ENCODE measurements around the gene POLR3E. TPM values are rescaled to one million over a fixed set of nuclear protein-coding genes. Genes with fewer than 3 reads are reported as not detected.

Gene POLR3E
- total RNA-seq, 1 experiment from 2014 or later: 69.8 TPM

DNA sequence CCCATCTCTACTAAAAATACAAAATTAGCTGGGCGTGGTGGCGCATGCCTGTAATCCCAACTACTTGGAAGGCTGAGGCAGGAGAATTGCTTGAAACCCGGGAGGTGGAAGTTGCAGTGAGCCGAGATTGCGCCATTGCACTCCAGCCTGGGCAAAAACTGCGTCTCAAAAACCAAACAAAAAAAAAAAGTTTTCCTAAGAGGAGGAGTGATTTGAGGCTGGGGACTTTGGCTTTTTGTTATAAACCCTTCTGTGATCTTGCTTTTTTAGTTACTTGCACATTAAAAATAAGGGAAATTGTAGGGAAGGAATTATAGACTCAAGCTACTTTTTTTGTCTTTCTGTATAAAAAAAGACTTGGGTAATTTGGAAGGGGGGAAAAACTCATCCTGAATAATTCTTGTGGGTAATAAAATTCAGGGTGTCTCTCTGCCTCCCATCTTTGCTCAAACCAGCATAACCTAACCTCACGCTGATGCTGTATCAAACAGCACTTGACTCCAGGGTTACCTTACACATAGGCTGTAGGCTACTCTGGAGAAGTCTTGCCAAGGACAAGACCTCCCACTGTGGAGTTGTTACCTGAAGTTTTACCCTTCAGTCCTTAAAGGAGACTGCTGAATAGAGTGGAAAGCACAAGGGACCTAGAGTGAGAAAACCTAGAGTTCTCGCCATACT is 78.9 kb downstream of the POLR3E start:
- no peak overlapping the region for H3K4me3 ChIP-seq (ENCODE audit: low read depth, low read length, poor library complexity, severe bottlenecking)
- no peaks in the 10 kb centered on the region for H3K27me3 ChIP-seq (replicated peaks; ENCODE audit: insufficient read depth, low read depth, low read length, poor library complexity)
- no peak overlapping the region for H3K27ac ChIP-seq (ENCODE audit: low read depth, low read length, poor library complexity, severe bottlenecking)
- DNase-seq (ENCODE audit: low spot score): no peak
- H3K36me3 ChIP-seq (ENCODE audit: insufficient read depth, low read length, poor library complexity, severe bottlenecking): no peaks in the 10 kb centered on the region
- no peaks in the 10 kb centered on the region for H3K9me3 ChIP-seq (ENCODE audit: low read depth, low read length, poor library complexity, severe bottlenecking)
- no peak for TF ChIP-seq EZH2 (IDR thresholded peaks at IDR 0.05; ENCODE audit: borderline replicate concordance, low read depth, low read length, poor library complexity, severe bottlenecking)
- TF ChIP-seq, protein P1, sequence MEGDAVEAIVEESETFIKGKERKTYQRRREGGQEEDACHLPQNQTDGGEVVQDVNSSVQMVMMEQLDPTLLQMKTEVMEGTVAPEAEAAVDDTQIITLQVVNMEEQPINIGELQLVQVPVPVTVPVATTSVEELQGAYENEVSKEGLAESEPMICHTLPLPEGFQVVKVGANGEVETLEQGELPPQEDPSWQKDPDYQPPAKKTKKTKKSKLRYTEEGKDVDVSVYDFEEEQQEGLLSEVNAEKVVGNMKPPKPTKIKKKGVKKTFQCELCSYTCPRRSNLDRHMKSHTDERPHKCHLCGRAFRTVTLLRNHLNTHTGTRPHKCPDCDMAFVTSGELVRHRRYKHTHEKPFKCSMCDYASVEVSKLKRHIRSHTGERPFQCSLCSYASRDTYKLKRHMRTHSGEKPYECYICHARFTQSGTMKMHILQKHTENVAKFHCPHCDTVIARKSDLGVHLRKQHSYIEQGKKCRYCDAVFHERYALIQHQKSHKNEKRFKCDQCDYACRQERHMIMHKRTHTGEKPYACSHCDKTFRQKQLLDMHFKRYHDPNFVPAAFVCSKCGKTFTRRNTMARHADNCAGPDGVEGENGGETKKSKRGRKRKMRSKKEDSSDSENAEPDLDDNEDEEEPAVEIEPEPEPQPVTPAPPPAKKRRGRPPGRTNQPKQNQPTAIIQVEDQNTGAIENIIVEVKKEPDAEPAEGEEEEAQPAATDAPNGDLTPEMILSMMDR (conservative IDR thresholded peaks at IDR 0.05; ENCODE audit: low read depth, low read length): no peak
- peaks cover 10% of the 10 kb centered on the region for H3K4me1 ChIP-seq (ENCODE audit: insufficient read depth, low read length, poor library complexity, severe bottlenecking)
- CTCF ChIA-PET: no interaction called here
- POLR2A ChIA-PET (ENCODE audit: low non-redundant PET): no interaction called here
- no TSS peak for BruUV-seq (replicated peaks)
- intact Hi-C loops (cut with micrococcal nuclease; ENCODE audit: unreplicated experiment): no loop called here

DNA sequence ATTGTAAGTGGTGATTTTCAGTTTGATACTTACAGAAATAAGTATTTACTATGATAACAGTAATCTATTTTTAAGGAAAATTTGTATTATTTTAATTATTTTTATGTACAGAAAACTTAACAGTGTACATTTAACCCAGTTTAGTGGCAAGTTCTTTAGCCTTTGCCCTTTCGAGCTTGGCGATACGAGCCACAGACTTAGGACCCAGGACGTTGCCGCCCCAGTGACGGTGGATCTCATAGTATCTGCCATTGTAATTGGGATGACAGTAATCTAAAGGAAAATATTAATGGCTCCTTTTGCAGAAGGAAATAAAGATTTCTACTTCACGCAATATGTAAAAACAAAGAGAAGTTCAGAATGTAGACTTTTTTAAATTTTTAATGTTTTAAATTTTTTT is 82.4 kb downstream of the POLR3E start:
- Histone ChIP-seq H3K27me3 (replicated peaks; ENCODE audit: insufficient read depth, low read depth, low read length, poor library complexity) (no peaks in the 10 kb centered on the region), H3K27ac (ENCODE audit: low read depth, low read length, poor library complexity, severe bottlenecking) (no peak overlapping the region), H3K9me3 (ENCODE audit: low read depth, low read length, poor library complexity, severe bottlenecking) (no peaks in the 10 kb centered on the region), H3K4me3 (ENCODE audit: low read depth, low read length, poor library complexity, severe bottlenecking) (no peak overlapping the region), H3K36me3 (ENCODE audit: insufficient read depth, low read length, poor library complexity, severe bottlenecking) (no peaks in the 10 kb centered on the region), H3K4me1 (ENCODE audit: insufficient read depth, low read length, poor library complexity, severe bottlenecking) (no peaks in the 10 kb centered on the region)
- TF ChIP-seq, protein P1 (conservative IDR thresholded peaks at IDR 0.05; ENCODE audit: low read depth, low read length): no peak
- TF ChIP-seq EZH2 (IDR thresholded peaks at IDR 0.05; ENCODE audit: borderline replicate concordance, low read depth, low read length, poor library complexity, severe bottlenecking): no peak
- ChIA-PET POLR2A (ENCODE audit: low non-redundant PET) (no interaction called here), CTCF (no interaction called here)
- intact Hi-C loops (cut with micrococcal nuclease; ENCODE audit: unreplicated experiment): no loop called here
- no peak for DNase-seq (ENCODE audit: low spot score)
- no TSS peak for BruUV-seq (replicated peaks)

DNA sequence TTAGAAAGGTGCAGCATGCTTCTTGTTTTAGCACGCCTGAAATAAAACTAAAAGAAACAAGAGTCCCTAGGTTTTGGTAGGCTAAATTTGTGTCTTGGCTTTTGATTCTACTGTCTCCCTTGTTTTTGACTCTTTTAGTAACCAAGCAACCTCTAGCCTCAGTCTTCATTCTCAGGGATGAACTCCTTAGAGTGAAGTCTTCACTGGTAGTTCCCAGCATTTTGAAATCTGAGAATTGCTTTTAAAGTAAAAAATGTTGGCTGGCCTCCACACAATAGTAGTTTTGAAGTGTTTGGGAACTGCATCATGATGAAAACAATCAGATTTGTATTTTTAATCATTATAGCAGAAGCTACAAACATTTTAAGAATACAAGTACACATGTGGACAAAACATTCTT is 83.3 kb downstream of the POLR3E start:
- TF ChIP-seq EZH2 (IDR thresholded peaks at IDR 0.05; ENCODE audit: borderline replicate concordance, low read depth, low read length, poor library complexity, severe bottlenecking): no peak
- TF ChIP-seq, protein P1 (conservative IDR thresholded peaks at IDR 0.05; ENCODE audit: low read depth, low read length): no peak
- intact Hi-C loops (cut with micrococcal nuclease; ENCODE audit: unreplicated experiment): no loop called here
- no peaks in the 10 kb centered on the region for H3K9me3 ChIP-seq (ENCODE audit: low read depth, low read length, poor library complexity, severe bottlenecking)
- no peak overlapping the region for H3K27ac ChIP-seq (ENCODE audit: low read depth, low read length, poor library complexity, severe bottlenecking)
- no TSS peak for BruUV-seq (replicated peaks)
- DNase-seq (ENCODE audit: low spot score): no peak
- no peaks in the 10 kb centered on the region for H3K36me3 ChIP-seq (ENCODE audit: insufficient read depth, low read length, poor library complexity, severe bottlenecking)
- ChIA-PET POLR2A (ENCODE audit: low non-redundant PET) (no interaction called here), CTCF (no interaction called here)
- H3K4me3 ChIP-seq (ENCODE audit: low read depth, low read length, poor library complexity, severe bottlenecking): no peak overlapping the region
- H3K27me3 ChIP-seq (replicated peaks; ENCODE audit: insufficient read depth, low read depth, low read length, poor library complexity): no peaks in the 10 kb centered on the region
- H3K4me1 ChIP-seq (ENCODE audit: insufficient read depth, low read length, poor library complexity, severe bottlenecking): no peaks in the 10 kb centered on the region

Measured in A673 (cell line).